Panc1 (cell line): ENCODE results near the gene SLAMF7. TPM values are rescaled to one million over a fixed set of nuclear protein-coding genes. Genes with fewer than 3 reads are reported as not detected.

Experiments
- ATAC-seq: fragments of 200-7000 bp; cut with Tn5 transposase; 2 replicates; pipeline ENCODE4 v1.9.1; 2020; ENCODE audit warnings: mild to moderate bottlenecking, moderate library complexity
- BruUV-seq: library from RNA; stranded (reverse); fragments of 400-500 nt; replicated peaks from 2 replicates; lab custom pipeline; 2021; lab: Mats Ljungman, UMichigan
- CTCF ChIA-PET: fragments of 300-600 bp; sonication (Branson Sonifier 250); formaldehyde crosslinking; loops from one replicate; lab custom pipeline; 2022; ENCODE audit warnings: antibody characterized with exemption; lab: Charles Lee
- POLR2A ChIA-PET: fragments of 300-600 bp; sonication (Branson Sonifier 250); formaldehyde crosslinking; loops from one replicate; lab custom pipeline; 2022; ENCODE audit warnings: antibody characterized with exemption; lab: Charles Lee
- DNase-seq: peaks from one replicate; pipeline ENCODE4 v3.0.0-alpha.2; 2010; ENCODE audit warnings: low read depth, low spot score
- H3K27ac ChIP-seq: 2 replicates; pipeline ENCODE4 v1.5.1; 2011; ENCODE audit warnings: mild to moderate bottlenecking, low read length, inconsistent platforms
- H3K27me3 ChIP-seq: fragments of 200-500 bp; sonication (Bioruptor generic); 2 replicates; pipeline ENCODE4 v1.6.0; 2014; ENCODE audit warnings: low read length, inconsistent platforms; ENCODE audit not compliant: control insufficient read depth, insufficient read depth
- H3K36me3 ChIP-seq: fragments of 200-500 bp; sonication (Bioruptor generic); 2 replicates; pipeline ENCODE4 v1.5.1; 2014; ENCODE audit warnings: inconsistent platforms, mild to moderate bottlenecking, low read length, moderate library complexity; ENCODE audit not compliant: control insufficient read depth, insufficient read depth
- H3K4me1 ChIP-seq: 2 replicates; pipeline ENCODE4 v1.5.1; 2011; ENCODE audit warnings: inconsistent platforms, mild to moderate bottlenecking, low read length, moderate library complexity; ENCODE audit not compliant: control insufficient read depth, insufficient read depth
- H3K4me3 ChIP-seq, 2 experiments: 2 replicates each; pipeline ENCODE4 v1.5.1; 2011 to 2012; ENCODE audit warnings: low read depth in 2 of 2, low read length in 2 of 2, mild to moderate bottlenecking in 2 of 2, inconsistent platforms in 1 of 2, moderate library complexity in 1 of 2
- H3K9me3 ChIP-seq: fragments of 200-500 bp; sonication (Bioruptor generic); 2 replicates; pipeline ENCODE4 v1.5.1; 2014; ENCODE audit warnings: low read depth, mild to moderate bottlenecking, inconsistent platforms, low read length, moderate library complexity; ENCODE audit not compliant: control insufficient read depth, insufficient read depth
- POLR2AphosphoS5 ChIP-seq: IDR thresholded peaks from 2 replicates; pipeline ENCODE4 v1.6.1; 2012; ENCODE audit warnings: mild to moderate bottlenecking, low read depth, low read length, moderate library complexity
- SIN3A ChIP-seq: IDR thresholded peaks from 2 replicates; pipeline ENCODE4 v1.6.1; 2012; ENCODE audit warnings: low read depth, mild to moderate bottlenecking, low read length, moderate library complexity, borderline replicate concordance; ENCODE audit not compliant: insufficient read depth
- TCF7L2 ChIP-seq: IDR thresholded peaks from 2 replicates; pipeline ENCODE4 v1.6.1; 2011; ENCODE audit warnings: mild to moderate bottlenecking, low read depth, low read length, inconsistent platforms
- in situ Hi-C: cut with HindIII; loops from 2 replicates; pipeline ENCODE4 v1.10.0; 2016; ENCODE audit warnings: low sequenced_read_pairs, low pct_unique_long_range_greater_than_20kb
- intact Hi-C: fragments of 100-400 bp; cut with micrococcal nuclease; formaldehyde crosslinking; loops from one replicate; pipeline ENCODE4 v1.10.0; 2022; ENCODE audit not compliant: unreplicated experiment
- total RNA-seq: library from RNA; stranded (reverse); gene quantifications from one replicate; pipeline ENCODE4 v1.2.1, GENCODE V29; 2021; ENCODE audit not compliant: unreplicated experiment
- TF ChIP-seq, protein P1 (sequence below): fragments of 450-650 bp; IDR thresholded peaks from 2 replicates; pipeline ENCODE4 v1.5.1; 2017; ENCODE audit warnings: mild to moderate bottlenecking
- TF ChIP-seq, protein P2 (sequence below), 2 experiments: IDR thresholded peaks; 2 replicates each; pipeline ENCODE4 v1.6.1; 2011 to 2012; ENCODE audit warnings: low read depth in 2 of 2, control low read depth in 1 of 2, low read length in 1 of 2, mild to moderate bottlenecking in 1 of 2, moderate library complexity in 1 of 2; ENCODE audit not compliant: insufficient read depth in 1 of 2

The SLAMF7 gene
- total RNA-seq, 1 experiment from 2014 or later = 0.21 TPM

DNA sequence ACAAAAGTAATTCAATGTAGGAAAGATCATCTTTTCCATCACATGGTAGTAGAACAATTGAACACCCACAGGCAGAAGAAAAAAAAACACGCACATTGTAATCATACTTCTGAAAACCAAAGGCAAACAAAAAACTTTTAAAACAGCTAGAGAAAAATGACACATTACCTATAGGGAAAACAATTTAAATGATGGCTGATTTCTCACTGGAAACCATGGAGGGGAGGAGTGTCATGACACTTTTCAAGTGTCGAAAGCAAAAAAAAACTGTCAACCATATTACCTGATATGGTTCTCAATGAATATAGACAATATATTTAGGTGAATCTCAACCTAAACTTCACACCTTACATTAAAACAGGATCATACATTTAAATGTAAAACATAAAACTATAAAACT is 776 bp upstream of the SLAMF7 start:
- intact Hi-C loops = no loop called here
- in situ Hi-C loops = no loop called here
- Histone ChIP-seq H3K4me1 (no peaks in the 10 kb centered on the region), H3K27me3 (no peaks in the 10 kb centered on the region; the same call in 1 of the 2 replicates), H3K4me3 (no peak overlapping the region), H3K36me3 (no peaks in the 10 kb centered on the region), H3K9me3 (no peaks in the 10 kb centered on the region), H3K27ac (no peak overlapping the region)
- ATAC-seq (no peak), DNase-seq (no peak)
- ChIA-PET POLR2A (no interaction called here), CTCF (no interaction called here)
- BruUV-seq = no TSS peak
- TF ChIP-seq SIN3A (no peak), TCF7L2 (no peak), POLR2AphosphoS5 (no peak)
- TF ChIP-seq, protein P1, sequence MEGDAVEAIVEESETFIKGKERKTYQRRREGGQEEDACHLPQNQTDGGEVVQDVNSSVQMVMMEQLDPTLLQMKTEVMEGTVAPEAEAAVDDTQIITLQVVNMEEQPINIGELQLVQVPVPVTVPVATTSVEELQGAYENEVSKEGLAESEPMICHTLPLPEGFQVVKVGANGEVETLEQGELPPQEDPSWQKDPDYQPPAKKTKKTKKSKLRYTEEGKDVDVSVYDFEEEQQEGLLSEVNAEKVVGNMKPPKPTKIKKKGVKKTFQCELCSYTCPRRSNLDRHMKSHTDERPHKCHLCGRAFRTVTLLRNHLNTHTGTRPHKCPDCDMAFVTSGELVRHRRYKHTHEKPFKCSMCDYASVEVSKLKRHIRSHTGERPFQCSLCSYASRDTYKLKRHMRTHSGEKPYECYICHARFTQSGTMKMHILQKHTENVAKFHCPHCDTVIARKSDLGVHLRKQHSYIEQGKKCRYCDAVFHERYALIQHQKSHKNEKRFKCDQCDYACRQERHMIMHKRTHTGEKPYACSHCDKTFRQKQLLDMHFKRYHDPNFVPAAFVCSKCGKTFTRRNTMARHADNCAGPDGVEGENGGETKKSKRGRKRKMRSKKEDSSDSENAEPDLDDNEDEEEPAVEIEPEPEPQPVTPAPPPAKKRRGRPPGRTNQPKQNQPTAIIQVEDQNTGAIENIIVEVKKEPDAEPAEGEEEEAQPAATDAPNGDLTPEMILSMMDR = no peak
- TF ChIP-seq, protein P2, sequence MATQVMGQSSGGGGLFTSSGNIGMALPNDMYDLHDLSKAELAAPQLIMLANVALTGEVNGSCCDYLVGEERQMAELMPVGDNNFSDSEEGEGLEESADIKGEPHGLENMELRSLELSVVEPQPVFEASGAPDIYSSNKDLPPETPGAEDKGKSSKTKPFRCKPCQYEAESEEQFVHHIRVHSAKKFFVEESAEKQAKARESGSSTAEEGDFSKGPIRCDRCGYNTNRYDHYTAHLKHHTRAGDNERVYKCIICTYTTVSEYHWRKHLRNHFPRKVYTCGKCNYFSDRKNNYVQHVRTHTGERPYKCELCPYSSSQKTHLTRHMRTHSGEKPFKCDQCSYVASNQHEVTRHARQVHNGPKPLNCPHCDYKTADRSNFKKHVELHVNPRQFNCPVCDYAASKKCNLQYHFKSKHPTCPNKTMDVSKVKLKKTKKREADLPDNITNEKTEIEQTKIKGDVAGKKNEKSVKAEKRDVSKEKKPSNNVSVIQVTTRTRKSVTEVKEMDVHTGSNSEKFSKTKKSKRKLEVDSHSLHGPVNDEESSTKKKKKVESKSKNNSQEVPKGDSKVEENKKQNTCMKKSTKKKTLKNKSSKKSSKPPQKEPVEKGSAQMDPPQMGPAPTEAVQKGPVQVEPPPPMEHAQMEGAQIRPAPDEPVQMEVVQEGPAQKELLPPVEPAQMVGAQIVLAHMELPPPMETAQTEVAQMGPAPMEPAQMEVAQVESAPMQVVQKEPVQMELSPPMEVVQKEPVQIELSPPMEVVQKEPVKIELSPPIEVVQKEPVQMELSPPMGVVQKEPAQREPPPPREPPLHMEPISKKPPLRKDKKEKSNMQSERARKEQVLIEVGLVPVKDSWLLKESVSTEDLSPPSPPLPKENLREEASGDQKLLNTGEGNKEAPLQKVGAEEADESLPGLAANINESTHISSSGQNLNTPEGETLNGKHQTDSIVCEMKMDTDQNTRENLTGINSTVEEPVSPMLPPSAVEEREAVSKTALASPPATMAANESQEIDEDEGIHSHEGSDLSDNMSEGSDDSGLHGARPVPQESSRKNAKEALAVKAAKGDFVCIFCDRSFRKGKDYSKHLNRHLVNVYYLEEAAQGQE (IDR thresholded peaks at IDR 0.05; ENCODE audit: insufficient read depth in 1 of 2, low read depth in 2 of 2, low read length in 1 of 2) = no peak

DNA sequence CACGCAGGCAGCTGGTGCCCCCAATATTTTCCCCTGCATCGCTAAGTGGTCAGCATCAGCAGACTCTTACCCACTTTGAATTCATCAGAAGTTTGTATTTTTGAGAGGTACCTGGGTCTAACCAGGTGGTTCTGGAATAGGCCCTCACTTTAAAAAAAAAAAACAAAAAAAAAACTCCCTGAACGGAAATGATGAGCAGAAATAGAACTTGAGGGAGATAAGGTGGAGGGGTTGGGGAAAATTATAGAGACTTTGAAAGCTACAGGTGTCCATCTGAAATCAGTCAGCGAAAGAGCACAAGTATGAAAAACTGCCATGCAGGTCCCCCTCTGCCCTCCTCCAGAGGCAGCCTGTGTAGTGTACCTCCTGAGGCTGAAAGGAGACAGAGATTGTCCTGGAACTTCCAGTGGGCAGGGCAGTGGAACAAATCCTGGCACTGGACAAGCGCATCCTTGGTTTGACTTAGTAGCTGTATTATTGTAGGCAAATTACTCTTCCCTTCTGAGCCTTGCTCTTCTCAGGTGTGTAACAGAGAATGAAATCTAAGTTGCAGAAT is 1.2 kb downstream of the SLAMF7 start:
- Histone ChIP-seq H3K4me1 (no peaks in the 10 kb centered on the region), H3K9me3 (no peaks in the 10 kb centered on the region), H3K4me3 (no peak overlapping the region), H3K36me3 (no peaks in the 10 kb centered on the region), H3K27ac (no peak overlapping the region), H3K27me3 (peaks cover 3% of the 10 kb centered on the region; the same call in 1 of the 2 replicates)
- intact Hi-C loops = no loop called here
- no TSS peak for BruUV-seq
- ATAC-seq = no peak
- in situ Hi-C loops = no loop called here
- DNase-seq = no peak
- TF ChIP-seq TCF7L2 (no peak), POLR2AphosphoS5 (no peak), SIN3A (no peak)
- TF ChIP-seq, protein P2 (IDR thresholded peaks at IDR 0.05; ENCODE audit: insufficient read depth in 1 of 2, low read depth in 2 of 2, low read length in 1 of 2) = no peak
- TF ChIP-seq, protein P1 = no peak
- ChIA-PET POLR2A (no interaction called here), CTCF (no interaction called here)
